ENCODE measurements around the gene PSG1.
"Not testable (repeated sequence)": the region's sequence is repeated elsewhere in the genome, so short reads cannot be mapped to it uniquely, and the experiment has no call there.

Gene PSG1

GRCh38 chr19:42879613-42880012, at the start of gene PSG1:
TSS of gene PSG1 (minus strand) at chr19:42879713. CDS start at chr19:42879581, 132 bp downstream.
- no peak for DNase-seq

- DNase-seq: no peak
These were observed 49.4 kb upstream of the PSG1 start for GRCh38 chr19:42928896-42929295.

- DNase-seq: no peak
These were observed 47.3 kb upstream of the PSG1 start for GRCh38 chr19:42926781-42927180.

DNA sequence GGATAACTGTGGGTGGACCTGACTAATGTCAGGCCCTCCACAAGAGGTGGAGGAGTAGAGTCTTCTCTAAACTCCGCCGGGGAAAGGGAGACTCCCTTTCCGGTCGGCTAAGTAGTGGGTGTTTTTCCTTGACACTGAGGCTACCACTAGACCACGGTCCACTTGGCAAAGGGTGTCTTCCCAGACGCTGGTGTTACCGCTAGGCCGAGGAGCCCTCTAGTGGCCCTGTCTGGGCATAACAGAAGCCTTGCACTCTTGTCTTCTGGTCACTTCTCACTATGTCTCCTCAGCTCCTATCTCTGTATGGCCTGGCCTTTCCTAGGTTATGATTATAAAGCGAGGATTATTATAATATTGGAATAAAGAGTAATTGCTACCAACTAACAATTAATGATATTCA, 43.6 kb upstream of the PSG1 start:
- peak; percentile 52 for DNase-seq

GRCh38 chr19:42920971-42921370, 41.5 kb upstream of the PSG1 start:
- DNase-seq: not testable (repeated sequence)

GRCh38 chr19:42919757-42920079, 40.2 kb upstream of the PSG1 start:
- DNase-seq: no peak

DNA sequence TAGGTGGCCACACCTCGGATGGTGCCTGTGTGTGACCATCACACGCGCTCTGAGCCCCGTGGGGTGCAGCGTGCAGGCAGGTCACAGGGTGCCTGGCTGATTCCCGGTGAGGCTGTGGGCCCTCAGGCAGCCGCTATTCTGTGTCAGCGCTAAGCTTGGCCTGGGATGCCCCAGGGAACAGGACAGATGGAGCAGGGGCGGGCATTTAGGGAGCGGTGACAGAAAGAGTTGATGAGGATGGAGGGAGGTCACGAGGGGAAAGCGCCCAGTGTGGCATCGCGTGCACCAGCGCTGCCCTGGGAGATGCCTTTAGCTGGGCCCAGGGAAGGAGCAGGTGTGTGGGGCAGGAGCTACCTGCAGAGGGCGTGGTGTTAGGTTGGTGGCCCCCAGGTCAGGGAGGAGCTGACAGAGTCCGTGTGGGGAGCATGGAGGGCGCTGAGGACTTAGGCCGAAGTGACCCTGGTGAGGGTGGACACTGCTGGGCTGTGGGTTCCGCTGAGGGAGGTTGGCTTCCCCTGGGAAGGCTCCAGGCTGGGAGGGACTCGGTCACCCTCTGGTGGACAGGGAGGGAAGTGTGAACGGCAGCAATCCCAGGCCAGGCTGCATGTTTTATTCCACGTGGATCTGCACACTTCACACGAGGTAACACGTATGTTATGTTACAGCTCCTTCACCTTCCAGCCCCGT, 39.7 kb upstream of the PSG1 start:
- DNase-seq: not testable (repeated sequence)

DNA sequence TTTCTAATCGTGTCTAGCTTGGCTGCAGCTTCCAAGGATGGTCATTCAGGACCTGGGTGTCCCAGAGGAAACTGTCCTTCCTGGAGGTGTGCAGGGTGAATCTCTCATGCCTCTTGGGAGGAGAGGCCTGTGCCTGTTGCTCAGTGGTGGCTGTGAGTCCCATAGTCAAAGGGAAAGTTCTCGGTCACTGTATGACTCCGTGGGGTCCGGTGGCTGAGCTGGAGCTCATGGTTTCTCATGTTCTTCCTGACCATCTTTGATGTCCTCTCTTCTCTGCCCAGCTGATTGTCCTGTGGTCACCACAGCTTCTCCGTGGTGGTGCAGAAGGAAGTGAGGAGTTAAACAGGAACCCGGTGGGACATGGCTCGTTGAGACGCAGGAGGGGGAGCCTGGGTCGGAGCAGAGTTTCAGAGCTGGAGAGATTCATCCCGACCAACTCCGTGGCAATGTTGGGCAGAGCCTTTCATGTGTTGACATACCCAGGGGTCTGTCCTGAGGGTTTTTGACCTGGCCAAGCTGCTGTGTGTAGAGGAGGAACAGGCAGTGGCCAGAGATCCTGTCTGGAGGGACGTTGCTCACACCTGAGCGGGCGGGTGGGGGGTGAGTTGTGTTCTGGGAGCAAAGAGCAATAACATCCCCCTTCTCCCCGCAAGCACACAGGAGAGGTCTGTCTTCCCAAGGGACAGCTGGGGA, 39.0 kb upstream of the PSG1 start:
- not testable (repeated sequence) for DNase-seq

DNA sequence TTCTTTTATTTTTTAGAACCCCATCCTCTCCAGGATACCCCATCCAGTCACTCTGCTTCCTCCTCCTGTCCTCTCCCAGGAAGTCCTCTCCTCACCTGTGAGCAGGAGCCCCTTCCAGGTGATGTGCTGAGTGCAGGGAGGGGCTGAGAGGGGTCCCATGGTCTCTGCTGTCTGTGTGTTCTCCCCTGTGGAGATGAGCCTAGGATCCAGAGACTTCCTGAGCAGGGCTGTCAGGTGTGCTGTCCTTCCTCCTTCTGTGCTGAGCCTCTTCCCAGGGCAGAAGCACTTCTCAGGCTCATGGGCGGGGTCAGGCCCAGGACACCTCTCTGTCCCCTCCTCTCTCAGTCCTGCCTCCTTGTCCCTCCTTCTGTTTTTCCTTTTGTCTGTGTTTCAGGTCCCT, 38.1 kb upstream of the PSG1 start, which contains the start of gene PSG6:
TSS of gene PSG6 (minus strand) at position 261 of the 400 bp plus-strand sequence. CDS start at position 159, 102 bp downstream.
- DNase-seq: not testable (repeated sequence)

DNA sequence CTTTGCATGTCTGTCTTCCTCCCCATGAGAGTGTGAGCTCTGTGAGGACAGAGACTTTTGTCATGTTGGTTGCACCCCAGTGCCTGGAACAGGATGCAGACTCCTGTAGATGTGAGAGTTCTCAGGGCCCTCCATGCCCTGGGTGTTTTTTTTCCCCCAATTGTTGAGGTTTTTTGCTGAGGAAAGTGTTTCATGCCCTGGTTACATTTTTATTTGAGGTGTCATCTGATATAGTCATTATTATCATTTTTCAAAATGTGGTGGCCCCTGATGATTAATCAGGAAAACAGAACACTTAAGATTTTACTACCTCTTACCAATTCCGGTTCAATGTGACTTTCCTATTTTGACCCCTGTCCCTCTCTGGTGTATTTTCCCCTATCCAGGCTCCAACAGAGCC, 37.4 kb upstream of the PSG1 start:
- DNase-seq: not testable (repeated sequence)

GRCh38 chr19:42913516-42913915, 34.0 kb upstream of the PSG1 start:
- not testable (repeated sequence) for DNase-seq

DNA sequence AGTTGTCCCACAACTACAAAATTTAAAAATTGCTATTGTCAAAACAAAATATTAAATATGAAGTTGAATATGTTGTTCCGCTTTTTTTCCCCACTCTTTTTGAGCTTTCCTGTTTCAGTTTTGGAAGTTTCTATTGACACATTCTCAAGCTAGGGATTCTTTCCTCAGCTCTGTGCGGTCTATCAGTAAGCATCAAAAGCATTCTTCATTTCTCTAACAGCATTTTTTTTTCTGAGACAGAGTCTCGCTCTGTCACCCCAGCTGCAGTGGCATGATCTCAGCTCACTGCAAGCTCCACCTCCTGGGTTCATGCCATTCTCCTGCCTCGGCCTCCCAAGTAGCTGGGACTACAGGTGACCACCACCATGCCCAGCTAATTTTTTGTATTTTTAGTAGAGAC, 33.4 kb upstream of the PSG1 start:
- DNase-seq: not testable (repeated sequence)

DNA sequence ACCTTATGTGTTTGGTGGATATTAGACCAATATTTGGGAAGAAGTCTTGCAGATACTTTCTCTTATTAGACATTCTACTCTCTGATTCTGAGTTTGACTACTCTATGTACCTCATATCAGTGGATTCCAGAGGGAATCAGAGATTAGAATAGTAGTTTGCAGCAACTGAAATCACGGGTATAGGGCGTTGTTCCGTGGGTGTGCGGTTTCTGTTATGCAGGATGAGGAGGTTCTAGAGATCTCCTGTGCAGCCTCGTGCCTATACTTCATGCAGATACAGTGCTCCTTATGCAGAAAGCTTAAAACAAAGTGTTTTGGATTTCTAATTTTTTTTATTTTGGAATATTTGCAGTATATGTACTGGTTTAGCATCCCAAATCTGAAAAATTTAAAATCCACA, 32.2 kb upstream of the PSG1 start:
- DNase-seq: not testable (repeated sequence)

GRCh38 chr19:42906162-42906561, 26.6 kb upstream of the PSG1 start:
- DNase-seq: not testable (repeated sequence)

DNA sequence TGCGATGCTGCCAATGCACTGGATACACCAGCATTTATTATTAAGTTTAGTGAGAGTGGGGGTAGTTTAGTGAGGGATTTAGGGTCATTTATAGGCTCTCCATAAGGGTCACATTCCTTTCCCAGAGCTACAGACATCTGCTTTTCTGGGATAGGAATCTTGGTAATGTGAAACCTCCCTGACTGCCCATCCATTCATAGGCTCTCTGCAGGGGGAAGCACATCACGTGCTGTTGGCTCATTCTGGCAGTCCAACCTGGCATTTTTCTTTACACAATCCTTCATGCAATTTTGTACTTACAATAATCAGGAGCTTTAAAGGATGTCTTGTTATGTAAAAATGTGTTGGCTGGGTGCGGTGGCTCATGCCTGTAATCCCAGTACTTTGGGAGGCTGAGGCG, 21.0 kb upstream of the PSG1 start:
- not testable (repeated sequence) for DNase-seq

GRCh38 chr19:42899674-42900073, 20.2 kb upstream of the PSG1 start:
- not testable (repeated sequence) for DNase-seq

DNA sequence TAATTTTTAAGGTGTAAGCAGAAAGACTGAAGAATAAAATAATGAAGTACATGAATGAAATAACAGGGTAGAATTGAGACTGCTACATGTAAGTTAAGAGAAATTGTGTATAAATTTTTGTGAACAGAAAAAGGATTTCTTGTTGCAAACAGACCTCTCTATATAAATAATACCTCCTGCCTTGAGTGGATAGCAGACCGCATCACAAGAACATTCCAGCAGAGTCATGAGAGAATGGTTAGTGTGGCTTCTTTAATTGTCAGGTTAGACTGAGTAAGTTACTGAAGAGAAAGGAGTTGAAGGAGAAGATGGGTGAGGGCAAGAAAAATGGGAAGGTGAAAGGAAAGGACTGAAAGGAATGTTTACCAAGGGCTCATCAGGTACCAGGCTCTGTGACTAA, 19.6 kb upstream of the PSG1 start:
- not testable (repeated sequence) for DNase-seq

DNA sequence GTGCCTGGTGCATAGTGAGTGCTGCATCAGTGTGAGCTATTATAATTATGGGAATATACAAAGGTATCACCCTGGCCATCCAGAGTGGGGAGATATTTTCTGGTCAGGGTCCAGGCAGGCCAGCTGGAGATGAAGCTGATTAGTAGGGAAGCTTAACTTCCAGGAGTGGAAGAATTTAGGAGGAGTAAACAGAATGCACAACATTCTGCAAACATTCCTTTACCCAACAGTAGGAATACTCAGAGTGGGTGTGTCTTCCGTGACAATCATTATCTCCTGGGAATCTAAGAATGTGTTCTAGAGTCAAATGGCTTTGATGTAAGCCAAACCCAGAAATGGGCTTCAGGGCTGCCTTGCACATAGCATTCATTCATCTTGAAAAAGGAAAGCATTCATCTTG, 19.1 kb upstream of the PSG1 start:
- not testable (repeated sequence) for DNase-seq

DNA sequence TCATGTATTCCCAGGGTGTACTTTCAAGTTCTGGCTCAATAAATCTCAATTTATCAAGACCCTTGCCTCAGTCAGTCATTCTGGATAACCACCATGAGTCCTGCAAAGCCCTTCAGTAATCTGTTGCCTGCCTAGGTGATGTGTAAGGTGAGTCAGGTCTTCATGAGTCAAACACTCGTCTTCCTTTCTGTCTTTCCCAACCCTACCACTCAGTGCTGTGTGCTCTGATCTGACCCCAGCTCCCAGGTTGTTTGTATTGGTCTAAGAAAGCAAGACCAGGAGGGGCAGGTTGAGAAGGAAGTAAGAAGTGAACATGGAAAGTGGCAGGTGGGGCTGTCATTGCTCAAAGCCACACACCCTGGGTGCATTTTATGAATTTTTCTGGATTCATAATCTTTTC, 18.2 kb upstream of the PSG1 start:
- not testable (repeated sequence) for DNase-seq

DNA sequence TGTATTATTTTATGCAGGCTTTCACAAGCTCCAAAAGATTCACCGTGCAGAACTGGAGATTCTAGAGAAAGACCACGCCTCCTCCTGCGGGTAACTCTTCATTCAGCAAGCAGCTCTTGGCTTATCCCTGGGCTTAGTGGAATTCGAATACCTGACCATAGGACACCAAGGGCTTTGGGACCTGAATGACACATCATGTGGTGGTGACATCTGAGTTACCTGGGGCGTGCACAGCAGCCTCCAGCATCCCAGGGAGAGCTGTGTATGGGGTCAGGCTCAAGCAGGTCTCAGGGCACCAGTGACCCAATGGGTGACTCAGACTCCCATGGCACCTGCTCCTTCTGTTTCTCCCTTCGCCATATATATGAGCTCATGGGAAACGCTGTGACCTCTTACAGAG, 10.9 kb upstream of the PSG1 start:
- DNase-seq: not testable (repeated sequence)

GRCh38 chr19:42887876-42888445, 8.4 kb upstream of the PSG1 start:
- DNase-seq: not testable (repeated sequence)

- DNase-seq: not testable (repeated sequence)
These were observed 3.2 kb upstream of the PSG1 start for GRCh38 chr19:42882730-42883129.

GRCh38 chr19:42882010-42882409, 2.5 kb upstream of the PSG1 start:
- DNase-seq: not testable (repeated sequence)

DNA sequence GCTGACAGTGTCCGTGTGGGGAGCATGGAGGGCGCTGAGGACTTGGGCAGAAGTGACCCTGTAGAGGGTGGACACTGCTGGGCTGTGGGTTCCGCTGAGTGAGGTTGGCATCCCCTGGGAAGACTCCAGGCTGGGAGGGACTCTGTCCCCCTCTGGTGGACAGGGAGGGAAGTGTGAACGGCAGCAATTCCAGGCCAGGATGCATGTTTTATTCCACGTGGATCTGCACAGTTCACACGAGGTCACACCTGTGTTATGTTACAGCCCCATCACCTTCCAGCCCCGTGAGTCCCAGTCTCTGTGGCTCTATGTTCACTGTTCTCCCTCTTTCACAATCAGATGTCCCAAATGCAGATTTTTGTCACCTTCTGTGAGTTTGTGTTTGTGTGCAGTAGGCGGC, 1.8 kb upstream of the PSG1 start:
- DNase-seq: peak; percentile 4

All from activated CD4-positive, alpha-beta T cell treated with anti-CD3 and anti-CD28 coated beads for 48 hours (primary cell).